KG1 (cell line): Measurements from ENCODE around the gene SLIT2.

Experiments
- DNase-seq: peaks from one replicate; lab custom pipeline; 2025; lab: John Stamatoyannopoulos, UW

The SLIT2 gene

GRCh38 chr4:20299515-20299914 lies 47.8 kb downstream of the SLIT2 start:
- no peak for DNase-seq

DNA sequence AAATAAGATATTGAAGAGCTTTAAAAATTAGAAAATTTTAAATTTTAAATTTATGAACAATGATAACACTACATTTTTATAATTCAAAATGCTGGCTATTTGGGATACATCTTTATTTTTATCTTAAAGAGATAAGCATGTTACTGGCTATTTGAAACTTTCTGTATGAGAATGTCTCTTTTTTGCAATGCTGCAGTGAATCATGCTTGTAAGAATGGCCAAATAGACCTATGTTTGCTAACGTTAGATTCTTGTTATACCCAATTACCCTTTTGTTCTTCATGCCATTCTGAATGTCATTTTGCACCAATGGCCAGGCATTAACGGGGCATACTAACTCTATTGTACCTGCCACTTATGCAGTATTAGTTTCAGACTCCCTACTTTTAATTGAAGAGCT lies 49.5 kb downstream of the SLIT2 start:
- no peak for DNase-seq
